A673 (cell line): ENCODE measurements around the gene PHTF1. TPM values are rescaled to one million over a fixed set of nuclear protein-coding genes. Genes with fewer than 3 reads are reported as not detected.

Experiments used
- BruUV-seq: library from RNA; stranded (reverse); fragments of 400-500 nt; replicated peaks from 2 replicates; lab custom pipeline; 2021; lab: Mats Ljungman, UMichigan
- CTCF ChIA-PET: fragments of 300-600 bp; sonication (Branson Sonifier 250); formaldehyde crosslinking; loops from one replicate; lab custom pipeline; 2022; ENCODE audit warnings: antibody characterized with exemption; lab: Charles Lee
- POLR2A ChIA-PET: fragments of 300-600 bp; sonication (Branson Sonifier 250); formaldehyde crosslinking; loops from one replicate; lab custom pipeline; 2022; ENCODE audit warnings: antibody characterized with exemption; ENCODE audit not compliant: low non-redundant PET; lab: Charles Lee
- DNase-seq: peaks from one replicate; pipeline ENCODE4 v3.0.0-alpha.2; 2015; ENCODE audit warnings: low spot score
- H3K27ac ChIP-seq: fragments of 200-600 bp; sonication (generic); 2 replicates; pipeline ENCODE4 v1.5.1; 2016; ENCODE audit warnings: mixed run types, low read depth, mild to moderate bottlenecking, mixed read lengths, antibody characterized with exemption, low read length; ENCODE audit not compliant: poor library complexity, severe bottlenecking
- H3K27me3 ChIP-seq: fragments of 200-600 bp; sonication (generic); replicated peaks from 2 replicates; pipeline ENCODE4 v1.6.1; 2017; ENCODE audit warnings: mixed run types, low read depth, mild to moderate bottlenecking, mixed read lengths, antibody characterized with exemption, low read length; ENCODE audit not compliant: insufficient read depth, poor library complexity
- H3K36me3 ChIP-seq: fragments of 200-600 bp; sonication (generic); 2 replicates; pipeline ENCODE4 v1.6.1; 2016; ENCODE audit warnings: mixed run types, mild to moderate bottlenecking, mixed read lengths, antibody characterized with exemption, low read length; ENCODE audit not compliant: insufficient read depth, poor library complexity, severe bottlenecking
- H3K4me1 ChIP-seq: fragments of 200-600 bp; sonication (generic); 2 replicates; pipeline ENCODE4 v1.6.1; 2017; ENCODE audit warnings: mixed run types, mild to moderate bottlenecking, mixed read lengths, antibody characterized with exemption, low read length; ENCODE audit not compliant: insufficient read depth, poor library complexity, severe bottlenecking
- H3K4me3 ChIP-seq: fragments of 200-600 bp; sonication (generic); 2 replicates; pipeline ENCODE4 v1.5.1; 2016; ENCODE audit warnings: low read depth, mixed run types, mild to moderate bottlenecking, mixed read lengths, low read length; ENCODE audit not compliant: poor library complexity, severe bottlenecking
- H3K9me3 ChIP-seq: fragments of 200-600 bp; sonication (generic); 2 replicates; pipeline ENCODE4 v1.6.1; 2016; ENCODE audit warnings: mixed run types, low read depth, mild to moderate bottlenecking, mixed read lengths, antibody characterized with exemption, low read length; ENCODE audit not compliant: poor library complexity, severe bottlenecking
- CTCF ChIP-seq: fragments of 300-800, 200-600 bp; sonication (generic); conservative IDR thresholded peaks from 2 replicates; pipeline ENCODE4 v1.5.1; 2017; ENCODE audit warnings: low read depth, mild to moderate bottlenecking, antibody characterized with exemption, low read length, moderate library complexity, mixed read lengths
- EZH2 ChIP-seq: fragments of 200-600 bp; sonication (generic); IDR thresholded peaks from 2 replicates; pipeline ENCODE4 v1.6.1; 2017; ENCODE audit warnings: borderline replicate concordance, low read depth, mild to moderate bottlenecking, mixed read lengths, antibody characterized with exemption, low read length; ENCODE audit not compliant: poor library complexity, severe bottlenecking
- intact Hi-C: fragments of 100-400 bp; cut with micrococcal nuclease; formaldehyde crosslinking; loops from one replicate; pipeline ENCODE4 v1.10.0; 2022; ENCODE audit not compliant: unreplicated experiment
- total RNA-seq: library from RNA; stranded (reverse); gene quantifications from 2 replicates; pipeline ENCODE4 v1.2.3, GENCODE V29; 2021

Gene PHTF1
- total RNA-seq, 1 experiment from 2014 or later: 57.2 TPM

DNA sequence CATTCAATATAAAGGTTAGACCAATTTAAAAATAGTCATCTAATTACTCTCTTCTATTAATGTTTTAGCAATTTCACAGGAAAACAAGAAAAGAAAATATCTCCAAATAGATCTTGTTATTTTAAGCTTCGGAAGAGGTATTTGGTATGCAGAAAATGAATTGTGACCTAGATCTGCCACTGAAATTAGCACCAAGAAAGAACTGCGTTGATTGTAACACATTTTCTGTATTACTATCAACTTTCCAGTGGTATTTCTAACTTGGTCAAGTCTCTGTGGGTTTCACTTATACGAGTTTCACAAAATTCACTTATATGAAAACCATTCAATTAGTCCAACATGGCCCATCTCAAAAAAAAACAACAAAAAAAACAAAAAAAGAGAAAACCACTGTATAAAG is 41.2 kb upstream of the PHTF1 start:
- ChIA-PET POLR2A (no interaction called here), CTCF (no interaction called here)
- intact Hi-C loops: no loop called here
- no peak for DNase-seq
- H3K36me3 ChIP-seq: peaks cover 11% of the 10 kb centered on the region
- TF ChIP-seq CTCF: no peak
- TF ChIP-seq EZH2: no peak
- no peaks in the 10 kb centered on the region for H3K27me3 ChIP-seq
- H3K4me1 ChIP-seq: peaks cover 6% of the 10 kb centered on the region
- no TSS peak for BruUV-seq
- H3K27ac ChIP-seq: no peak overlapping the region
- H3K9me3 ChIP-seq: no peaks in the 10 kb centered on the region
- no peak overlapping the region for H3K4me3 ChIP-seq

GRCh38 chr1:113797472-113797871 is 38.2 kb upstream of the PHTF1 start:
- no peak for DNase-seq
- CTCF ChIA-PET: no interaction called here
- Histone ChIP-seq H3K27me3 (no peaks in the 10 kb centered on the region), H3K4me1 (no peaks in the 10 kb centered on the region), H3K4me3 (no peak overlapping the region), H3K36me3 (peaks cover 13% of the 10 kb centered on the region), H3K9me3 (no peaks in the 10 kb centered on the region), H3K27ac (no peak overlapping the region)
- POLR2A ChIA-PET: no interaction called here
- intact Hi-C loops: no loop called here
- no TSS peak for BruUV-seq
- no peak for TF ChIP-seq CTCF
- no peak for TF ChIP-seq EZH2

DNA sequence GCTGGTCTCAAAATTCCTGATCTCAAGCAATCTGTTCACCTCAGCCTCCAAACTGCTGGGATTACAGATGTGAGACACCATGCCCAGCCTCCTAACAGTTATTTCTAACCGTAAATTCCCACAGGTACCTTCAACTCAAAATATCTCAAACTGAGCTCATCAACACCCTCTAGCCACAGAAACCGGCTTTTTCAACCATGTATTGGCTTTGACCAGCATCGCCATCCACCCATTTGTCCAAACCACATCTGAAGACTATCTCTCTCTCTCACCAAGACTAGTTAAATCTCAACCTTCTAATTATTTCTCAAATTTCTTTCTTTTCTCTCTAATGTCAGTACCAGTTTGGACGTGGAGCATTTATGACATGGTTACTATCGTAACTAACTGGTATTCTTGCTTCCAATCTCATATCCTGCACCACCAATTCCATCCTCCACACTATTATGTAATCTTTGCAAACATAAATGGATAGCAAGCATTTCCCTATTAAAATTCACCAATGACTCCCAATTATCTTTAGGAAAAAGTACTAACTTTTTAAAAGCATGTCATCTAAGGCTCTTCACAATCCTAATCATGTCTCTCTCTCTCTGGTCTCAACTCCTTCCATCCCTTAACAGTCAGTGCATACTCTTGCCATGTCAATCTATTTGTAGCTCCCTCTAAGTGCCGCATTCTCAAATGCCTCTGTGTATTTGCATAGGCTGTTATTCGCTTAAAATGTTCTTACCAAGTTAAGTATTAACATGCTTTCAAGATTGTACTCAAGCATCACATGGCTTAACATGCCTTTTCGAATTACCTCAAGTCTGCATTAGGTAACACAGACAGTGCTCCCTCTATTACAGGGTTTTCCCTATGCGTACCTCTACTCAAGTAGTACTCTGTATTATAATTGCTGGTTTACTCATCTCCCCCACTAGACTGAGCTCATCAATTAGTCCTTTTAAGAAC is 34.9 kb upstream of the PHTF1 start:
- ChIA-PET POLR2A (no interaction called here), CTCF (no interaction called here)
- H3K4me3 ChIP-seq: no peak overlapping the region
- BruUV-seq: no TSS peak
- no peak for DNase-seq
- no peaks in the 10 kb centered on the region for H3K27me3 ChIP-seq
- no peaks in the 10 kb centered on the region for H3K9me3 ChIP-seq
- H3K27ac ChIP-seq: no peak overlapping the region
- TF ChIP-seq CTCF: no peak
- TF ChIP-seq EZH2: no peak
- no peaks in the 10 kb centered on the region for H3K4me1 ChIP-seq
- intact Hi-C loops: no loop called here
- peaks cover 13% of the 10 kb centered on the region for H3K36me3 ChIP-seq
